HUES64 (cell line): ENCODE results near the gene CPSF3.

ENCODE experiments used
- H3K27ac ChIP-seq: 2 replicates; pipeline ENCODE4 v1.7.0; 2013; ENCODE audit warnings: low read depth, low read length, inconsistent platforms
- H3K27me3 ChIP-seq: 2 replicates; pipeline ENCODE4 v1.6.1; 2013; ENCODE audit warnings: mild to moderate bottlenecking, low read length; ENCODE audit not compliant: insufficient read depth
- H3K36me3 ChIP-seq: 2 replicates; pipeline ENCODE4 v1.6.1; 2013; ENCODE audit warnings: mild to moderate bottlenecking, low read length; ENCODE audit not compliant: insufficient read depth
- H3K4me1 ChIP-seq: 2 replicates; pipeline ENCODE4 v1.6.1; 2013; ENCODE audit warnings: mild to moderate bottlenecking, low read length, moderate library complexity; ENCODE audit not compliant: insufficient read depth
- H3K4me3 ChIP-seq: 2 replicates; pipeline ENCODE4 v1.5.1; 2013; ENCODE audit warnings: mild to moderate bottlenecking, low read length, moderate library complexity
- H3K9ac ChIP-seq: 2 replicates; pipeline ENCODE4 v1.6.1; 2013; ENCODE audit warnings: mild to moderate bottlenecking, low read depth, low read length
- H3K9me3 ChIP-seq: 2 replicates; pipeline ENCODE4 v1.6.1; 2013; ENCODE audit warnings: low read depth, low read length; ENCODE audit not compliant: insufficient read depth
- WGBS: fragments of 150-250, 120-280 bp; methylation state at CpG from one replicate; pipeline ENCODE4 v1.1.7; 2013; ENCODE audit warnings: missing lambda C conversion rate; 5-methylcytosine and 5-hydroxymethylcytosine counted together

The CPSF3 gene

DNA sequence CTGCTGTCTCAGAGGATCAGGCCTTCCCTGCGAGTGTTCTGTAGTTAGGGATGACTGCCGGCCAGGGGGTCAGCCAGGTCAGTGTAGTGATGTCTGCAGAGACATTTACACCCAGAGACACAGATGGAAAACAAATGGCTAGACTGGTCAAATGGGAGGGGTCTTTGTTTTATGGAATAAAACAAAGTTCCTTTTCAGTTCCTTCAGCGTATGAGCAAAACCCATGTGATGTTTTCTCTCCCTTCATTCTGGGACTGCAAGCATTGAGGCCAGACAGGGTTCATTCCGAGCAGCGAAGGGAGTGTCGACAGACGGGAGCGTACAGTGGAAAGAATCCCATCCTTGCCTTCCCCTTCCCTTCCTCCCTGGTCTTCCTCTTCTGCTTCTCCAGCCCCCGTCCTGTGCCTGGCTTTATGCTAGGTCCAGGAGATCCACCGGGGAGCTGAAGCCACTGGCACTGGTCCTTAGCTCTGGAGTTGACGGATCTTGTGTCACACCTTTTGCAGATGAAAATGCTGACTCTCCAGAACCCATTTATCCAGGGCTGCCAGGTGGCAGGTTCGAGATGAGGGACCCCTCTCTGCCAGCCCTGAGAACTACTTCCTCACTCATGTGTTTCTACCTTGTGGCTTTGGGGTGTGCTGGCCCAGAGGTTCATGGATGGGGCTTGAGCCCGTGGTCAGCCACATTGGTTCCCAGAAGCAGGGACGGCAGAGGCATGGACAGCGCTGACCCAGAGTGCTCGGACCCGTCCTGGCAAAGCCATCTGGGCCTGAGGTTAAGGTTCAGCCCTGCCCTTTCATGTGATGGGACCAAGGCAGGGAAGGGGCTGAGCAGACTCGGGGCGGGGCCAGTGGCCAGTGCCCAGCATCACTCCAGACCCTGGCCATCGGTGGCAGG, 24.3 kb upstream of the CPSF3 start:
- peaks cover 19% of the 10 kb centered on the region for H3K36me3 ChIP-seq
- H3K9me3 ChIP-seq: no peaks in the 10 kb centered on the region
- H3K27ac ChIP-seq: no peak overlapping the region
- H3K4me3 ChIP-seq: no peak overlapping the region
- H3K9ac ChIP-seq: no peak overlapping the region
- 93% methylated on average over 20 of the region's 20 CpGs for WGBS
- no peaks in the 10 kb centered on the region for H3K27me3 ChIP-seq
- 0 out of 2 replicates have a peak, but pooled peaks cover 4% of the 10 kb centered on the region for H3K4me1 ChIP-seq

DNA sequence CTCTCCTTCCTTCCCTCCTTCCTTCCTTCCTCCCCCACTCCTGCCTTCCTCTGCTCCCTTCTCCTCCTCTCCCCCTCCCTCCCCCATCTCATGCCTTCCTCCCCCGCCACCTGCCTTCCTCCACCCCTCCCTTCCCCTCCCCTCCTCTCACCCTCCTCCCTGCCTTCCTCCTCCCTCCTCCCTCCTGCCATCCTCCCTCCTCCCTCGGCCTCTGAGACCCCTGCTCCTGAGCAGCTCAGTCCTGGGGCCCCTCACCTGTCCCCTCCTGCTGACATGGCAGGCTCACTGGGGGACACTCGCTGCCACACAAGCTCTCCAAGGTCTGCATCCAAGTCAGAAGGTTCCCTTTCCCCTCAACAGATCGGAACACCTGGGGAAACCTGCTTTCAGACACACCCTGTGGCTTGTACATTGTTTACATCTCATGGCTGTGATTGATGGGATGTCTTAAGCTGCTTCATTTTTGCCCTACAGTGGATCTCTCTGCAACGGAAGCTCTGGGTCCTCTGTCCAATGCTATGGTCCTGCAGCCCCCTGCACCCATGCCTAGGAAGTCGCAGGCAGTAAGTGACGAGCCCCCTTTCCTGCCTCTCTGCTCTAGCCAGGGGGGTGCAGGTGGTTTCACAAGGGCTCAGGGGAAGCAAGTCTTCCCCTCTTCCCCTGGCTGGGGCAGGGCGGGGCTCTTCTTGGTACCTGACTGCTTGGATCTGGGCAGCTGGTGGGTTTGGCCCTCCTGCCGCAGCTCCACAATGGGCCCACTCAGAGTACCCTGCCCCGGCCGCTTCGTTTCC, 23.0 kb upstream of the CPSF3 start:
- H3K27me3 ChIP-seq: no peaks in the 10 kb centered on the region
- H3K9ac ChIP-seq: no peak overlapping the region
- 0 out of 2 replicates have a peak, but pooled peaks cover 4% of the 10 kb centered on the region for H3K4me1 ChIP-seq
- 83% methylated on average over 12 of the region's 12 CpGs for WGBS
- H3K36me3 ChIP-seq: peaks cover 16% of the 10 kb centered on the region
- H3K4me3 ChIP-seq: no peak overlapping the region
- H3K27ac ChIP-seq: no peak overlapping the region
- no peaks in the 10 kb centered on the region for H3K9me3 ChIP-seq

GRCh38 chr2:9401059-9401547, 22.4 kb upstream of the CPSF3 start:
- Histone ChIP-seq H3K9ac (no peak overlapping the region), H3K4me3 (no peak overlapping the region), H3K36me3 (peaks cover 20% of the 10 kb centered on the region), H3K4me1 (0 out of 2 replicates have a peak, but pooled peaks cover 4% of the 10 kb centered on the region), H3K9me3 (no peaks in the 10 kb centered on the region), H3K27me3 (no peaks in the 10 kb centered on the region), H3K27ac (no peak overlapping the region)
- 91% methylated on average over 12 of the region's 12 CpGs for WGBS

DNA sequence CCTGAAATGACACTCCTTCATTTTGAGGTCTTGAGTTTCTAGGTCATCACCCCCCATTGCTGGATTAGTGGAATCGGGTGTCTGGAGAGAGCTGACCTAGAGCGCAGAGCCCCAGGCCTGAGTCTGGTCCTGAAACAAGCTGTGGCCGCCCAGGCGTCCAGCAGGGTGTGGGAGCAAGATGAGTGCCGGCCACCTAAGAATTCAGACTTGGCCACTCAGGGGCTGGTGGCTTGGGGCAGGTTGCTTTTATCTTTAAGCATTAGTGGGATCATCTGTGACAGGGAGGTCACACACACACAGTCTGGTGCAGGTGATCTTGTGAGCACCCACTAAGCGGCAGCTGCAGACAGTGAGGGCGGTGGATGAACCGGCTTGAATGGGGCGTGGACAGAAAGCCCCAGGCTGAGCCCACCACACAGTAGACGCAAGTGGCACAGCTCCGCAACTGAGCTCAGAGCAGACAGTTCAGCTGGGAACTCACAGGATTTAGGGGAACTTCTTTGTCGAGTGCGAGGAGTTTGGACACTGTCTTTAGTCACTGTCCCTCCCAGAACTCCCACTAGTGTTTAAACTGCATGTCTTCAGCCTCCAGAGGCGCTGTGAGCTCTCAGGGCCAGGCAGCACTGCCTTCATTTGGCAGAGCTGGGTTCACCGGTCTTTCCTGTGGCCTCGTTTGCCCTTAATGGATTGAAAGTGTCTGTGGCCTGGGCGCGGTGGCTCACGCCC, 21.6 kb upstream of the CPSF3 start:
- H3K9me3 ChIP-seq: no peaks in the 10 kb centered on the region
- no peaks in the 10 kb centered on the region for H3K27me3 ChIP-seq
- 0 out of 2 replicates have a peak, but pooled peaks cover 4% of the 10 kb centered on the region for H3K4me1 ChIP-seq
- no peak overlapping the region for H3K4me3 ChIP-seq
- H3K27ac ChIP-seq: no peak overlapping the region
- peaks cover 24% of the 10 kb centered on the region for H3K36me3 ChIP-seq
- no peak overlapping the region for H3K9ac ChIP-seq
- 94% methylated on average over 19 of the region's 19 CpGs for WGBS

GRCh38 chr2:9403924-9404323, 19.5 kb upstream of the CPSF3 start:
- no peaks in the 10 kb centered on the region for H3K9me3 ChIP-seq
- peaks cover 28% of the 10 kb centered on the region for H3K36me3 ChIP-seq
- H3K27ac ChIP-seq: no peak overlapping the region

DNA sequence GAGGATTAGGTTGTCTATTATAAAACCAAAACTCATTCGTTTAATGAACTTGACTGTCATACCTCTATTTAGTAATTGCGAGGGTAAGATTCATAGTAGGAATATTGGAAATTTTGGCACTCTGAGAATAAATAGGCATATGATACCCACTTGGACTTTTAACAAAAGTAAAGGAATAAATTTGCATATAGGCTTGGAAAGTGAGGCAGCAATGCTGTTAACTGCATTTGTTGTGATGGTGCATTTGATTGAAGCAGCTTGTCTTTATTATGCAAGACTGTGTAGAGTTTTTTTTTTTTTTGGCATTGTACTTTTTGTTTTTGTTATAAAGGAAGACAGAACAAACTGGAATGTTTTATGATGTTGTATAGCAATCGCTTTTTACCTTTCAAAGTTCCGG, 19.0 kb upstream of the CPSF3 start:
- WGBS: 92% methylated on average over 4 of the region's 4 CpGs
- Histone ChIP-seq H3K27me3 (no peaks in the 10 kb centered on the region), H3K36me3 (peaks cover 28% of the 10 kb centered on the region), H3K4me1 (0 out of 2 replicates have a peak, but pooled peaks cover 4% of the 10 kb centered on the region), H3K9me3 (no peaks in the 10 kb centered on the region), H3K27ac (no peak overlapping the region), H3K9ac (no peak overlapping the region), H3K4me3 (no peak overlapping the region)

More at GRCh38 chr2:9403924-9404323, 19.5 kb upstream of the CPSF3 start:
- 96% methylated on average over 2 of the region's 2 CpGs for WGBS
- Histone ChIP-seq H3K4me1 (0 out of 2 replicates have a peak, but pooled peaks cover 4% of the 10 kb centered on the region), H3K27me3 (no peaks in the 10 kb centered on the region), H3K4me3 (no peak overlapping the region), H3K9ac (no peak overlapping the region)

- WGBS: 97% methylated on average over 2 of the region's 2 CpGs
- Histone ChIP-seq H3K9me3 (no peaks in the 10 kb centered on the region), H3K9ac (no peak overlapping the region), H3K4me3 (no peak overlapping the region), H3K4me1 (0 out of 2 replicates have a peak, but pooled peaks cover 2% of the 10 kb centered on the region), H3K27me3 (no peaks in the 10 kb centered on the region), H3K27ac (no peak overlapping the region), H3K36me3 (peaks cover 29% of the 10 kb centered on the region)
These were observed 17.8 kb upstream of the CPSF3 start for GRCh38 chr2:9405636-9406035.

GRCh38 chr2:9406529-9407362, 16.7 kb upstream of the CPSF3 start:
- Histone ChIP-seq H3K27me3 (no peaks in the 10 kb centered on the region), H3K4me3 (no peak overlapping the region), H3K9ac (no peak overlapping the region), H3K9me3 (no peaks in the 10 kb centered on the region), H3K27ac (no peak overlapping the region), H3K36me3 (peaks cover 37% of the 10 kb centered on the region), H3K4me1 (no peaks in the 10 kb centered on the region)
- WGBS: 86% methylated on average over 13 of the region's 13 CpGs

- H3K27me3 ChIP-seq: no peaks in the 10 kb centered on the region
- no peak overlapping the region for H3K4me3 ChIP-seq
- no peaks in the 10 kb centered on the region for H3K4me1 ChIP-seq
- H3K27ac ChIP-seq: no peak overlapping the region
- no peaks in the 10 kb centered on the region for H3K9me3 ChIP-seq
- no peak overlapping the region for H3K9ac ChIP-seq
- H3K36me3 ChIP-seq: peaks cover 42% of the 10 kb centered on the region
- WGBS: 93% methylated on average over 8 of the region's 8 CpGs
These were observed 16.1 kb upstream of the CPSF3 start for GRCh38 chr2:9407363-9407811.

- Histone ChIP-seq H3K27ac (no peak overlapping the region), H3K36me3 (peaks cover 30% of the 10 kb centered on the region), H3K9ac (no peak overlapping the region), H3K4me3 (no peak overlapping the region), H3K27me3 (no peaks in the 10 kb centered on the region), H3K9me3 (no peaks in the 10 kb centered on the region), H3K4me1 (no peaks in the 10 kb centered on the region)
- WGBS: 97% methylated on average over 9 of the region's 9 CpGs
These were observed 14.8 kb upstream of the CPSF3 start for GRCh38 chr2:9408641-9409151.
